Measurements from ENCODE around the gene RNF150. TPM values are rescaled to one million over a fixed set of nuclear protein-coding genes. Genes with fewer than 3 reads are reported as not detected.

The RNF150 gene
- total RNA-seq, 1 donor from 2014 or later = 3.3 TPM

GRCh38 chr4:140943486-140944198, 189.6 kb downstream of the RNF150 start:
- Histone ChIP-seq H3K4me3 (no peak overlapping the region), H3K36me3 (no peaks in the 10 kb centered on the region), H3K27me3 (ENCODE audit: low read depth) (no peaks in the 10 kb centered on the region), H3K9me3 (no peaks in the 10 kb centered on the region), H3K4me1 (no peaks in the 10 kb centered on the region), H3K27ac (no peak overlapping the region)
- ATAC-seq (no peak), DNase-seq (no peak)
- intact Hi-C loops (cut with DNase I) = no loop called here
- no peak for TF ChIP-seq CTCF (IDR thresholded peaks at IDR 0.05)

- intact Hi-C loops (cut with DNase I) = no loop called here
- no peak for TF ChIP-seq CTCF (IDR thresholded peaks at IDR 0.05)
- no peak for ATAC-seq
- H3K27me3 ChIP-seq (ENCODE audit: low read depth) = no peaks in the 10 kb centered on the region
- no peaks in the 10 kb centered on the region for H3K36me3 ChIP-seq
- no peaks in the 10 kb centered on the region for H3K9me3 ChIP-seq
- no peaks in the 10 kb centered on the region for H3K4me1 ChIP-seq
- H3K4me3 ChIP-seq = no peak overlapping the region
- DNase-seq = no peak
- no peak overlapping the region for H3K27ac ChIP-seq
Measured at GRCh38 chr4:140940589-140940988, 192.7 kb downstream of the RNF150 start.

GRCh38 chr4:140937866-140938265, 195.4 kb downstream of the RNF150 start:
- peaks cover 4% of the 10 kb centered on the region for H3K4me1 ChIP-seq
- H3K4me3 ChIP-seq = no peak overlapping the region
- H3K9me3 ChIP-seq = no peaks in the 10 kb centered on the region
- H3K27ac ChIP-seq = no peak overlapping the region
- no peak for DNase-seq
- H3K36me3 ChIP-seq = no peaks in the 10 kb centered on the region
- no peaks in the 10 kb centered on the region for H3K27me3 ChIP-seq (ENCODE audit: low read depth)
- no peak for TF ChIP-seq CTCF (IDR thresholded peaks at IDR 0.05)
- intact Hi-C loops (cut with DNase I) = no loop called here
- no peak for ATAC-seq

GRCh38 chr4:140935254-140935653, 198.0 kb downstream of the RNF150 start:
- ATAC-seq (no peak), DNase-seq (no peak)
- Histone ChIP-seq H3K27ac (no peak overlapping the region), H3K27me3 (ENCODE audit: low read depth) (no peaks in the 10 kb centered on the region), H3K9me3 (no peaks in the 10 kb centered on the region), H3K4me1 (peaks cover 4% of the 10 kb centered on the region), H3K4me3 (no peak overlapping the region), H3K36me3 (no peaks in the 10 kb centered on the region)
- intact Hi-C loops (cut with DNase I) = no loop called here
- no peak for TF ChIP-seq CTCF (IDR thresholded peaks at IDR 0.05)

- TF ChIP-seq CTCF (IDR thresholded peaks at IDR 0.05) = no peak
- H3K27ac ChIP-seq = no peak overlapping the region
- no peaks in the 10 kb centered on the region for H3K27me3 ChIP-seq (ENCODE audit: low read depth)
- H3K36me3 ChIP-seq = no peaks in the 10 kb centered on the region
- ATAC-seq (no peak), DNase-seq (no peak)
- no peaks in the 10 kb centered on the region for H3K9me3 ChIP-seq
- intact Hi-C loops (cut with DNase I) = no loop called here
- H3K4me1 ChIP-seq = peaks cover 4% of the 10 kb centered on the region
- no peak overlapping the region for H3K4me3 ChIP-seq
Measured at GRCh38 chr4:140932501-140933045, 200.7 kb downstream of the RNF150 start.

Data from lower lobe of right lung (tissue), 2 donors.